Skeletal muscle cell (primary cell): ENCODE data around the gene TMIGD1.

Experiments used
- DNase-seq: peaks from one replicate; pipeline ENCODE4 v3.0.0-alpha.2; 2010; ENCODE audit warnings: low read depth
- H3K4me3 ChIP-seq: 2 replicates; pipeline ENCODE4 v1.5.1; 2011; ENCODE audit warnings: low read depth, mild to moderate bottlenecking, control low read depth, low read length, moderate library complexity

TMIGD1 gene

GRCh38 chr17:30296499-30297080, 37.3 kb downstream of the TMIGD1 start:
- no peak overlapping the region for H3K4me3 ChIP-seq
- no peak for DNase-seq

- peak overlapping the region; percentile 90 for H3K4me3 ChIP-seq
- DNase-seq: no peak
Observed at GRCh38 chr17:30292286-30292858, 41.5 kb downstream of the TMIGD1 start.

- DNase-seq: peak; percentile 54
- peak within 1 kb of the TSS; percentile 90 for H3K4me3 ChIP-seq
Observed at GRCh38 chr17:30291543-30292285, 42.1 kb downstream of the TMIGD1 start, which contains the start of gene BLMH. Gene BLMH, minus strand, starts transcription at chr17:30291944. Its CDS starts 125 bp downstream, at chr17:30291819.

GRCh38 chr17:30290696-30291542, 42.9 kb downstream of the TMIGD1 start:
- no peak for DNase-seq
- H3K4me3 ChIP-seq: peak overlapping the region; percentile 90

- no peak for DNase-seq
- H3K4me3 ChIP-seq: no peak overlapping the region
Observed at GRCh38 chr17:30290077-30290476, 43.8 kb downstream of the TMIGD1 start.

GRCh38 chr17:30279156-30279555, 54.7 kb downstream of the TMIGD1 start:
- no peak overlapping the region for H3K4me3 ChIP-seq
- DNase-seq: no peak

GRCh38 chr17:30278032-30278431, 55.8 kb downstream of the TMIGD1 start:
- H3K4me3 ChIP-seq: no peak overlapping the region
- DNase-seq: no peak

GRCh38 chr17:30275911-30276310, 57.9 kb downstream of the TMIGD1 start:
- no peak overlapping the region for H3K4me3 ChIP-seq
- no peak for DNase-seq

- H3K4me3 ChIP-seq: no peak overlapping the region
- DNase-seq: no peak
Observed at GRCh38 chr17:30274887-30275286, 59.0 kb downstream of the TMIGD1 start.

GRCh38 chr17:30273373-30273772, 60.5 kb downstream of the TMIGD1 start:
- DNase-seq: peak; percentile 16
- no peak overlapping the region for H3K4me3 ChIP-seq

GRCh38 chr17:30271102-30271501, 62.8 kb downstream of the TMIGD1 start:
- no peak for DNase-seq
- no peak overlapping the region for H3K4me3 ChIP-seq

GRCh38 chr17:30267625-30268024, 66.2 kb downstream of the TMIGD1 start:
- no peak for DNase-seq
- no peak overlapping the region for H3K4me3 ChIP-seq
